A549 (cell line): Measurements from ENCODE around the gene SERPINE2. TPM values are rescaled to one million over a fixed set of nuclear protein-coding genes. Genes with fewer than 3 reads are reported as not detected.
A peak's percentile ranks its signal among the peaks of the same experiment; 100 is the strongest.

Source experiments
- ATAC-seq, 2 experiments: fragments of 200-7000 bp in 1 of 2; fragments of >200 bp in 1 of 2; cut with Nextera tagmentation in 1 of 2; cut with Tn5 transposase in 1 of 2; 3 replicates each; pipeline versions ENCODE4 v1.8.0 to v1.9.1; 2018 to 2020; ENCODE audit warnings: mild to moderate bottlenecking in 1 of 2, moderate library complexity in 1 of 2
- CTCF ChIA-PET: fragments of 300-600 bp; sonication (Branson Sonifier 250); formaldehyde crosslinking; extraction: SDS; loops from one replicate; lab custom pipeline; 2021; ENCODE audit warnings: antibody characterized with exemption, inconsistent platforms; lab: Yijun Ruan, JAX
- POLR2A ChIA-PET: fragments of 350-600 bp; formaldehyde crosslinking; extraction: SDS; loops from one replicate; lab custom pipeline; 2021; ENCODE audit warnings: antibody characterized with exemption, inconsistent platforms; lab: Yijun Ruan, JAX
- DNase-seq, 2 experiments: peaks; one replicate each; pipeline versions ENCODE4 v3.0.0 to v3.0.0-alpha.2; 2011 to 2016; ENCODE audit warnings: low read depth in 1 of 2, low spot score in 1 of 2
- FAIRE-seq: peaks from 2 replicates; lab custom pipeline; 2011; peaks lifted over from hg19 to GRCh38; lab: Jason Lieb, UNC
- H3K27ac ChIP-seq, 2 experiments: fragments of >200 bp; sonication (Bioruptor Twin); formaldehyde crosslinking; 3 replicates each; pipeline ENCODE4 v1.5.1; 2016 to 2017
- H3K4me1 ChIP-seq: fragments of >200 bp; sonication (Bioruptor Twin); formaldehyde crosslinking; 3 replicates; pipeline ENCODE4 v1.6.1; 2016
- H3K4me2 ChIP-seq: fragments of >200 bp; sonication (Bioruptor Twin); formaldehyde crosslinking; 3 replicates; pipeline ENCODE4 v1.6.1; 2016
- H3K4me3 ChIP-seq: fragments of >200 bp; sonication (Bioruptor Twin); formaldehyde crosslinking; 3 replicates; pipeline ENCODE4 v1.5.1; 2016
- H3K9me3 ChIP-seq: fragments of >200 bp; sonication (Bioruptor Twin); formaldehyde crosslinking; 3 replicates; pipeline ENCODE4 v1.6.1; 2016
- CBX8 ChIP-seq: fragments of 200-600 bp; sonication (generic); IDR thresholded peaks from 2 replicates; pipeline ENCODE4 v1.6.1; 2016
- CEBPB ChIP-seq, 2 experiments: fragments of >200 bp in 1 of 2; sonication (Bioruptor Twin) in 1 of 2; formaldehyde crosslinking in 1 of 2; IDR thresholded peaks; 2 replicates each; pipeline ENCODE4 v1.6.1; 2012 to 2016
- CHD2 ChIP-seq: fragments of 150-350 bp; IDR thresholded peaks from 2 replicates; pipeline ENCODE4 v1.6.1; 2014; ENCODE audit warnings: low read length; ENCODE audit not compliant: partially characterized antibody
- EHMT2 ChIP-seq: fragments of 200-600 bp; sonication (generic); IDR thresholded peaks from 2 replicates; pipeline ENCODE4 v1.6.1; 2016; ENCODE audit warnings: antibody characterized with exemption, low read depth, mild to moderate bottlenecking, moderate library complexity
- HOXB5 ChIP-seq: fragments of 250-450 bp; sonication (Bioruptor Pico); IDR thresholded peaks from 2 replicates; pipeline ENCODE4 v1.5.0; 2020; ENCODE audit warnings: mild to moderate bottlenecking, moderate library complexity
- MAFK ChIP-seq: fragments of 450-650 bp; IDR thresholded peaks from 2 replicates; pipeline ENCODE4 v1.6.1; 2014; ENCODE audit not compliant: partially characterized antibody
- MAZ ChIP-seq: fragments of 150-350 bp; IDR thresholded peaks from 2 replicates; pipeline ENCODE4 v1.6.1; 2014; ENCODE audit warnings: antibody characterized with exemption, low read depth, low read length, borderline replicate concordance
- NFE2L2 ChIP-seq: fragments of 150-350 bp; conservative IDR thresholded peaks from 2 replicates; pipeline ENCODE4 v1.6.1; 2014; ENCODE audit warnings: low read length
- PHF8 ChIP-seq: fragments of 200-600 bp; sonication (generic); IDR thresholded peaks from 2 replicates; pipeline ENCODE4 v1.6.1; 2016; ENCODE audit warnings: low read depth, mild to moderate bottlenecking, antibody characterized with exemption, moderate library complexity, borderline replicate concordance
- RAD21 ChIP-seq, 2 experiments: fragments of >200 bp in 1 of 2; sonication (Bioruptor Twin) in 1 of 2; formaldehyde crosslinking in 1 of 2; IDR thresholded peaks in 1 of 2; conservative IDR thresholded peaks in 1 of 2; 2 replicates in 1 of 2; 3 replicates in 1 of 2; pipeline ENCODE4 v1.6.1; 2012 to 2018; ENCODE audit warnings: inconsistent platforms in 1 of 2
- RARB ChIP-seq: fragments of 250-450 bp; sonication (Bioruptor Pico); IDR thresholded peaks from 2 replicates; pipeline ENCODE4 v1.8.0; 2021; ENCODE audit warnings: mild to moderate bottlenecking, moderate library complexity
- RCOR1 ChIP-seq: fragments of 150-350 bp; IDR thresholded peaks from 2 replicates; pipeline ENCODE4 v1.6.1; 2014; ENCODE audit warnings: antibody characterized with exemption, low read length, low read depth
- RNF2 ChIP-seq: fragments of 200-600 bp; sonication (generic); IDR thresholded peaks from 2 replicates; pipeline ENCODE4 v1.6.1; 2016; ENCODE audit warnings: low read depth, mild to moderate bottlenecking, antibody characterized with exemption, moderate library complexity, borderline replicate concordance
- TFCP2L1 ChIP-seq: fragments of 250-450 bp; sonication (Bioruptor Pico); IDR thresholded peaks from 2 replicates; pipeline ENCODE4 v1.5.0; 2021; ENCODE audit warnings: mild to moderate bottlenecking
- ZFP36 ChIP-seq: fragments of 450-650 bp; IDR thresholded peaks from 2 replicates; pipeline ENCODE4 v1.6.1; 2014; ENCODE audit warnings: borderline replicate concordance; ENCODE audit not compliant: partially characterized antibody
- ZNF302 ChIP-seq: fragments of 250-450 bp; sonication (Bioruptor Pico); IDR thresholded peaks from 2 replicates; pipeline ENCODE4 v1.9.0; 2021; ENCODE audit warnings: inconsistent platforms, mild to moderate bottlenecking, moderate library complexity
- ZSCAN20 ChIP-seq: fragments of 250-450 bp; sonication (Bioruptor Pico); IDR thresholded peaks from 2 replicates; pipeline ENCODE4 v1.8.0; 2022; ENCODE audit warnings: mild to moderate bottlenecking, moderate library complexity
- WGBS: methylation state at CpG from one replicate; pipeline ENCODE4 v1.1.6; 2017; ENCODE audit errors: missing lambda C conversion rate; 5-methylcytosine and 5-hydroxymethylcytosine counted together
- polyA plus RNA-seq, 4 experiments: library from polyadenylated mRNA; depleted of rRNA in 3 of 4; stranded (reverse); fragments of >200 nt; fragmentation: RNase III in 1 of 4; extraction: RNeasy Plus Mini Kit Qiagen cat#74134 plus additional on column Dnase treatment in 1 of 4; gene quantifications; 2 replicates in 3 of 4; 3 replicates in 1 of 4; pipeline ENCODE4 v1.2.3, GENCODE V29; 2011 to 2017
- TF ChIP-seq, protein P1 (sequence below): fragments of 250-450 bp; sonication (Bioruptor Pico); IDR thresholded peaks from 2 replicates; pipeline ENCODE4 v1.5.0; 2020; ENCODE audit warnings: low read depth, mild to moderate bottlenecking, moderate library complexity
- TF ChIP-seq, protein P2 (sequence below): fragments of >200 bp; sonication (Bioruptor Twin); formaldehyde crosslinking; IDR thresholded peaks from 2 replicates; pipeline ENCODE4 v1.6.1; 2016
- TF ChIP-seq, protein P3 (sequence below): fragments of 450-650 bp; IDR thresholded peaks from 2 replicates; pipeline ENCODE4 v1.6.1; 2014; ENCODE audit warnings: antibody characterized with exemption
- TF ChIP-seq, protein P4 (sequence below): fragments of >200 bp; sonication (Bioruptor Twin); formaldehyde crosslinking; IDR thresholded peaks from 3 replicates; pipeline ENCODE4 v1.5.1; 2016
- TF ChIP-seq, protein P5 (sequence below): fragments of 250-450 bp; sonication (Bioruptor Pico); IDR thresholded peaks from 2 replicates; pipeline ENCODE4 v1.5.0; 2021; ENCODE audit warnings: mild to moderate bottlenecking, moderate library complexity, borderline replicate concordance

Gene SERPINE2
- polyA plus RNA-seq, 2 of the 4 experiments (the other 2 are of a cell fraction), result 58.6 to 88.2 TPM

DNA sequence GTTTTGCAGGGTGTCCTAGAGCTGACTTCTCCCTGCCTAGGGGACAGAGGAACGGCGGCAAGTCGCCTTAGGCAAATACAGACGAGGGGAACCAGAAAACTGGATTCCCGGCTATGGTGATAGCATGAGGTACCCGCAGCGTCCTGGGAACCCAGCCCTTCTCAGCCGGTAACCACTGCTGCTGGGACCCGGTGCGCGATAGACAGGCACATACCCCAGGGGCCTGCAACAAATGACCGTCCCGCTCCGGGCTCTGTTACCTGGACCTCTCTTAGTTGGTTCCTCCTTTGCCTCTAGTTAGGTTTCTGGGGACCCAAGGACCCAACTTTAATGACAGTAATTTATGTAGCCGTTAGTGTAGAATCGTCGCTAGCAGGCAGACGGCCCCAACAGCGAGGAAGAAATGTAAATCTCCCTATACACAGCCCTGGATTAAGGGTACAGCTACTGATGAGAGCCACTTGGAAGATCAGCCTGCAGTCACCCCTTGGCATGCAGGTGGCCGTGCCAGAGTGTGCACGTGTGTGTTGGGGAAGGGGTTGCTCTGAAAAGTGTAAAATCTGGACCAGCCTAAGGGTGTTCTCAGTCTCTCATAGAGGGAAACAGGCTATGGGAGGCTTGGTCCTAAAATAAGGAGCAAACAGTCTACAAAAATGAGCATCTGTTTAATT is 819 bp upstream of the SERPINE2 start:
- POLR2A ChIA-PET, result interaction anchor here (0.6 to 1.9 kb wide), 8 partner anchors 46 to 253 kb away, joined by 3 to 12 read pairs (median 4); no protein-coding TSS in a partner anchor
- peak overlapping the region; percentile 90 to 93 for H3K27ac ChIP-seq
- ATAC-seq (peak; percentile 32 to 64), DNase-seq (no peak), FAIRE-seq (no peak)
- H3K9me3 ChIP-seq, result no peaks in the 10 kb centered on the region
- peaks cover 22% of the 10 kb centered on the region for H3K4me1 ChIP-seq
- peak overlapping the region; percentile 76 for H3K4me3 ChIP-seq
- CTCF ChIA-PET, result interaction anchor here (0.7 to 7.6 kb wide), 28 partner anchors 9 to 284 kb away, joined by 3 to 91 read pairs (median 5); no protein-coding TSS in a partner anchor
- 57% methylated on average over 21 of the region's 21 CpGs for whole genome bisulfite sequencing
- TF ChIP-seq PHF8 (no peak), MAFK (no peak), ZFP36 (no peak), CBX8 (no peak), RAD21 (conservative IDR thresholded peaks at IDR 0.05 in 1 of 2, IDR thresholded peaks at IDR 0.05 in 1 of 2) (peak in 1 of 2 experiments; percentile 11; a peak in 1 of 5 replicates), RARB (CRISPR knock-in tag) (no peak), EHMT2 (no peak), ZSCAN20 (CRISPR knock-in tag) (no peak), CEBPB (IDR thresholded peaks at IDR 0.05) (no peak), ZNF302 (CRISPR knock-in tag) (no peak)
- TF ChIP-seq, protein P1, sequence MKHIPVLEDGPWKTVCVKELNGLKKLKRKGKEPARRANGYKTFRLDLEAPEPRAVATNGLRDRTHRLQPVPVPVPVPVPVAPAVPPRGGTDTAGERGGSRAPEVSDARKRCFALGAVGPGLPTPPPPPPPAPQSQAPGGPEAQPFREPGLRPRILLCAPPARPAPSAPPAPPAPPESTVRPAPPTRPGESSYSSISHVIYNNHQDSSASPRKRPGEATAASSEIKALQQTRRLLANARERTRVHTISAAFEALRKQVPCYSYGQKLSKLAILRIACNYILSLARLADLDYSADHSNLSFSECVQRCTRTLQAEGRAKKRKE (CRISPR knock-in tag), result no peak
- TF ChIP-seq, protein P2, sequence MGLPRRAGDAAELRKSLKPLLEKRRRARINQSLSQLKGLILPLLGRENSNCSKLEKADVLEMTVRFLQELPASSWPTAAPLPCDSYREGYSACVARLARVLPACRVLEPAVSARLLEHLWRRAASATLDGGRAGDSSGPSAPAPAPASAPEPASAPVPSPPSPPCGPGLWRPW, result no peak
- TF ChIP-seq, protein P3, sequence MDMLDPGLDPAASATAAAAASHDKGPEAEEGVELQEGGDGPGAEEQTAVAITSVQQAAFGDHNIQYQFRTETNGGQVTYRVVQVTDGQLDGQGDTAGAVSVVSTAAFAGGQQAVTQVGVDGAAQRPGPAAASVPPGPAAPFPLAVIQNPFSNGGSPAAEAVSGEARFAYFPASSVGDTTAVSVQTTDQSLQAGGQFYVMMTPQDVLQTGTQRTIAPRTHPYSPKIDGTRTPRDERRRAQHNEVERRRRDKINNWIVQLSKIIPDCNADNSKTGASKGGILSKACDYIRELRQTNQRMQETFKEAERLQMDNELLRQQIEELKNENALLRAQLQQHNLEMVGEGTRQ, result no peak
- TF ChIP-seq, protein P4, sequence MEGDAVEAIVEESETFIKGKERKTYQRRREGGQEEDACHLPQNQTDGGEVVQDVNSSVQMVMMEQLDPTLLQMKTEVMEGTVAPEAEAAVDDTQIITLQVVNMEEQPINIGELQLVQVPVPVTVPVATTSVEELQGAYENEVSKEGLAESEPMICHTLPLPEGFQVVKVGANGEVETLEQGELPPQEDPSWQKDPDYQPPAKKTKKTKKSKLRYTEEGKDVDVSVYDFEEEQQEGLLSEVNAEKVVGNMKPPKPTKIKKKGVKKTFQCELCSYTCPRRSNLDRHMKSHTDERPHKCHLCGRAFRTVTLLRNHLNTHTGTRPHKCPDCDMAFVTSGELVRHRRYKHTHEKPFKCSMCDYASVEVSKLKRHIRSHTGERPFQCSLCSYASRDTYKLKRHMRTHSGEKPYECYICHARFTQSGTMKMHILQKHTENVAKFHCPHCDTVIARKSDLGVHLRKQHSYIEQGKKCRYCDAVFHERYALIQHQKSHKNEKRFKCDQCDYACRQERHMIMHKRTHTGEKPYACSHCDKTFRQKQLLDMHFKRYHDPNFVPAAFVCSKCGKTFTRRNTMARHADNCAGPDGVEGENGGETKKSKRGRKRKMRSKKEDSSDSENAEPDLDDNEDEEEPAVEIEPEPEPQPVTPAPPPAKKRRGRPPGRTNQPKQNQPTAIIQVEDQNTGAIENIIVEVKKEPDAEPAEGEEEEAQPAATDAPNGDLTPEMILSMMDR, result peak; percentile 14; the same call in 2 of the 3 replicates
- peak overlapping the region; percentile 78 for H3K4me2 ChIP-seq

DNA sequence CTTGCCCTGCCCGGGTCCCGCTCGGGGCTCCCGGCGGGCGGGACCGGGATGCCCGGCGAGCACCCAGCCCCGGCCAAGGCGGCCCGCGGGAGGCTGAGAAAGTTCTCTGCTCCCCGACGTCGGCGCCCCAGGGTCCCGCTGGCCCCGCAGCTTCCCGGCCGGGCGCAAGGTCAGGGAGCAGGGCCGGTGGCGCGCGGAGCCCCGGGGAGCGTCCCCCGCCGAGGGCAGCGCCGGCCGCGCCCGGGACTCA is 331 bp downstream of the SERPINE2 start:
- Histone ChIP-seq H3K4me2 (peak overlapping the region; percentile 78), H3K9me3 (no peaks in the 10 kb centered on the region), H3K4me3 (peak overlapping the region; percentile 76), H3K27ac (peak overlapping the region; percentile 90 to 93), H3K4me1 (peaks cover 22% of the 10 kb centered on the region)
- no CpG with 5 or more reads among the region's 35 CpGs for WGBS
- FAIRE-seq (no peak), DNase-seq (no peak), ATAC-seq (peak; percentile 62 to 67; a peak in 5 of 6 replicates)
- TF ChIP-seq, protein P2, result no peak
- TF ChIP-seq NFE2L2, result no peak
- TF ChIP-seq HOXB5 (CRISPR knock-in tag), result no peak
- TF ChIP-seq EHMT2, result no peak
- TF ChIP-seq, protein P5, sequence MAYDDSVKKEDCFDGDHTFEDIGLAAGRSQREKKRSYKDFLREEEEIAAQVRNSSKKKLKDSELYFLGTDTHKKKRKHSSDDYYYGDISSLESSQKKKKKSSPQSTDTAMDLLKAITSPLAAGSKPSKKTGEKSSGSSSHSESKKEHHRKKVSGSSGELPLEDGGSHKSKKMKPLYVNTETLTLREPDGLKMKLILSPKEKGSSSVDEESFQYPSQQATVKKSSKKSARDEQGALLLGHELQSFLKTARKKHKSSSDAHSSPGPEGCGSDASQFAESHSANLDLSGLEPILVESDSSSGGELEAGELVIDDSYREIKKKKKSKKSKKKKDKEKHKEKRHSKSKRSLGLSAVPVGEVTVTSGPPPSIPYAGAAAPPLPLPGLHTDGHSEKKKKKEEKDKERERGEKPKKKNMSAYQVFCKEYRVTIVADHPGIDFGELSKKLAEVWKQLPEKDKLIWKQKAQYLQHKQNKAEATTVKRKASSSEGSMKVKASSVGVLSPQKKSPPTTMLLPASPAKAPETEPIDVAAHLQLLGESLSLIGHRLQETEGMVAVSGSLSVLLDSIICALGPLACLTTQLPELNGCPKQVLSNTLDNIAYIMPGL (CRISPR knock-in tag), result no peak
- TF ChIP-seq CEBPB (IDR thresholded peaks at IDR 0.05), result no peak
- TF ChIP-seq RAD21 (conservative IDR thresholded peaks at IDR 0.05 in 1 of 2, IDR thresholded peaks at IDR 0.05 in 1 of 2), result no peak
- TF ChIP-seq RCOR1, result no peak
- TF ChIP-seq RNF2, result no peak
- no peak for TF ChIP-seq ZFP36
- TF ChIP-seq CHD2, result no peak
- TF ChIP-seq TFCP2L1, result no peak
- TF ChIP-seq MAZ, result no peak
- CTCF ChIA-PET, result interaction anchor here (0.6 to 7.6 kb wide), 26 partner anchors 8 to 303 kb away, joined by 3 to 91 read pairs (median 5); no protein-coding TSS in a partner anchor
- POLR2A ChIA-PET, result interaction anchor here (0.8 to 1.9 kb wide), 8 partner anchors 45 to 254 kb away, joined by 3 to 12 read pairs (median 4); no protein-coding TSS in a partner anchor
